ENCODE results near the gene HOXC12.
A peak's percentile ranks its signal among the peaks of the same experiment; 100 is the strongest.

Gene HOXC12

DNA sequence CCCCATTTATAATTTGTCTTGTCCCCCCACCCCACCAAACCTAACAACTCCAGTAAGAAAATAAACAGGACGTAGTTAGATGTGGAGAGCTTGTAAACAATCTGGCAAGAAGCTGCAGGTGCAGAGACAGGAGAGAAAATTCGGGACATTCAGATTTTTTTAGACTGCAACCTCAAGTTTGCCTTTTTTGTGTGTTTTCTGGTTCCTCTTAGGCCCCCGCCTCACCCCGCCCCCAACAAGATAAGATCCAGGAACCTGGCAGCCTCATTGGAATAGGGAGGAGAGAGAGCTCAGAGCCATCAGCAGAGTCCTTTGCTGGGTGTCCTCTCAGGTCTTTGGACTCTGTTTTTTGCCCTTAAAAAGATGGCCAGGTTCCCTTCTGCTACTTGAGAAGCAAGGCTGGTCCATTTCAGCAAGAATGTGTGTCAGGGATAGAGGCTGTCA is 33.1 kb downstream of the HOXC12 start:
- H3K4me3 ChIP-seq (ENCODE audit: low read depth, low read length): no peak overlapping the region
- DNase-seq (ENCODE audit: low read depth): no peak
- TF ChIP-seq, protein P1, sequence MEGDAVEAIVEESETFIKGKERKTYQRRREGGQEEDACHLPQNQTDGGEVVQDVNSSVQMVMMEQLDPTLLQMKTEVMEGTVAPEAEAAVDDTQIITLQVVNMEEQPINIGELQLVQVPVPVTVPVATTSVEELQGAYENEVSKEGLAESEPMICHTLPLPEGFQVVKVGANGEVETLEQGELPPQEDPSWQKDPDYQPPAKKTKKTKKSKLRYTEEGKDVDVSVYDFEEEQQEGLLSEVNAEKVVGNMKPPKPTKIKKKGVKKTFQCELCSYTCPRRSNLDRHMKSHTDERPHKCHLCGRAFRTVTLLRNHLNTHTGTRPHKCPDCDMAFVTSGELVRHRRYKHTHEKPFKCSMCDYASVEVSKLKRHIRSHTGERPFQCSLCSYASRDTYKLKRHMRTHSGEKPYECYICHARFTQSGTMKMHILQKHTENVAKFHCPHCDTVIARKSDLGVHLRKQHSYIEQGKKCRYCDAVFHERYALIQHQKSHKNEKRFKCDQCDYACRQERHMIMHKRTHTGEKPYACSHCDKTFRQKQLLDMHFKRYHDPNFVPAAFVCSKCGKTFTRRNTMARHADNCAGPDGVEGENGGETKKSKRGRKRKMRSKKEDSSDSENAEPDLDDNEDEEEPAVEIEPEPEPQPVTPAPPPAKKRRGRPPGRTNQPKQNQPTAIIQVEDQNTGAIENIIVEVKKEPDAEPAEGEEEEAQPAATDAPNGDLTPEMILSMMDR (IDR thresholded peaks at IDR 0.05; ENCODE audit: insufficient read depth, low read depth, low read length, missing control alignments): no peak

DNA sequence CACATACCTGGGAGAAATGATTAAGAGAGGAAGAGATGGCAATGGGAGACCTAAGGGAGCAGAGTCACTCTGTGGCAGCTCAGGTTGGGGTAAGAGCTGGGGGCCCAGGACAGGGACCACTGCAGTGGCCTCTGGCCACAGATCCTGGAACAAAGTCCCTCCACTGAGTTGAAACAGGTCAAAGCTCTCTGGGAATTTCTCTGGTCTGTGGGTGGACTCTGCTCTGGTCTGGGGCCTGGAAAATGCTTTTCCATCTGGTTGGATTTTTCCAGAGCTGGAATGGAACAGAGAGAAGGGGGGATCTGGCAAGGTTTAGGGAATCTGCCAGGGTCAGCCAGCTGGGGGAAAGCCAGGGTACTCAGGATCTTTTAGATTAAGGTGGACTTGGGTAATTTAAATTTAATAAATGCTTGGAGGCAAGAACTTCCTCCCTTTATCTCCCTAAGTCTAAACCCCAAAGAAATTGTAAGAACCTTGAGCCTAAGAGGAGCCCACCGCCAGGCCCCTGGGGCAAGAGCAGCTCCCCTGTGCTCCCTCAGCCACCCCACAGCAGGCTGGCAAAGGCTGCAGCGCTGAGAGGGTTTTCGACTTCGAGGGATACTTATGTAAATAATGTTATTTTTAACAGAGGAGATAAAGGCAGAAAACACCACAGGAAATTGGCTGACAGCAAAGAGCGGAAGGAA is 34.0 kb downstream of the HOXC12 start:
- no peak overlapping the region for H3K4me3 ChIP-seq (ENCODE audit: low read depth, low read length)
- no peak for DNase-seq (ENCODE audit: low read depth)
- TF ChIP-seq, protein P1 (IDR thresholded peaks at IDR 0.05; ENCODE audit: insufficient read depth, low read depth, low read length, missing control alignments): no peak

DNA sequence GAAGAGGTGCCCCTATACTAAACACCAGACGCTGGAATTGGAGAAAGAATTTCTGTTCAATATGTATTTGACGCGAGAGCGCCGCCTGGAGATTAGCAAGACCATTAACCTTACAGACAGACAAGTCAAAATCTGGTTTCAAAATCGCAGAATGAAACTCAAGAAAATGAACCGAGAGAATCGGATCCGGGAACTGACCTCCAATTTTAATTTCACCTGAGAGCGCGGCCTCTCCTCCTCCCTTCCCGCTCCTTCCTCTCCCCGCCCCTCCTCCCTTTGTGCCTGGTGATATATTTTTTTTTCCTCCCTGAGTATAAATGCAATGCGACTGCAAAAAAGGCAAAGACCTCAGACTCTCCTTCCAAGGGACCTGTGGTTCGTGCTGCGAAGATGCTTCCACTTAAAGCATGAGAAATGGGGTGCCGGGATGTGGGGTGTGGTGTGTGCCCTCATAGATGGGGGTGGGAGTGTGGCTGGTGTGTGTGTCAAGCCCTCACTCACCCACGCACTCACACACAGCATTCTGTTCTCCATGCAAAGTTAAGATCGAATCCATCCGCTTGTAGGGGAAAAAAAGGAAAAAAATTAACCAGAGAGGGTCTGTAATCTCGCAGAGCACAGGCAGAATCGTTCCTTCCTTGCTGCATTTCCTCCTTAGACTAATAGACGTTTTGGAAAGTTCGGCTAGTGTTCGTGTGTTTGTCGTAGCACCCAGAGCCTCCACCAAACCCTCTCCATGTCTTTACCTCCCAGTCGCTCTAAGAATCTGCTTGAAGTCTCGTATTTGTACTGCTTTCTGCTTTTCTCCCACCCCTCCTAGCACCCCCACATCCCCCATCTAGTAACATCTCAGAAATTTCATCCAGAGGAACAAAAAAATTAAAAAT is 34.8 kb downstream of the HOXC12 start:
- peak; percentile 78 for DNase-seq (ENCODE audit: low read depth)

DNA sequence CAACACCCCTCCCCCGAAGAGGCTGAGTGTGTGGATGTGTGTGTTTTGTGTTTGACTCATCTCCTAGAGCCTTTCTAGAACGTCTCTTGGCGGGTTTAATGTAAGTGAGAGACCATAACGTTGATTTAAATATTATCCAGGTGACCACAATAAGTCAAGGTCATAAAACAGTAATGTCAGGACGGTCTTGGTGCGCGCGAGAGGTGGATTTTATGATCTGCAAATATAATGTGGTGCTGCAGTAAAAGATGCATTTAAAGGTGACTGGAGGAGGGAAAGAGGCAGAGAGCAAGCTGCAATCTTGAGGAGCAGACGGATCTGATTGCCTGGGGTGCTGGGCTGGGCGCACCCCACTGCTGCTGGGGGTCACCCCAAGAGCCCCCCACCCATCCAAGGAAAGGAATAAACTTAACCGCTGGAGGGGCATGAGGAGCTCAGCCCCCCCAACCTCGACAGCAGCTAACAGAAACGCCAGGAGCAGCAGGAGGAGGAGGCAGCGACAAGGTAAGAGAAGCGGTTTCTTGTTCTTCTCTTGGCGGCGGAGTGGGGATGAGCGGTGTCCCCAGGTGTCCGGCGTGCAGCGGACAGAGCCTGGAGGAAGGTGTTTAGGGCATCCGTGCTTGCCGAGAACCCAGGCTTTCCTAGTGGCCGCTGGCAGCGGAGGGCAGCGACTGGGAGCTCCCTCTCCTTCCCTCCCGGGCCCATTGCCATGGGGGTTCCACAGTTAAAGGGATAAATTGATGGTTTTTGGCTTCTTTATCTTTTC is 35.8 kb downstream of the HOXC12 start:
- TF ChIP-seq, protein P1 (IDR thresholded peaks at IDR 0.05; ENCODE audit: insufficient read depth, low read depth, low read length, missing control alignments): no peak
- no peak for DNase-seq (ENCODE audit: low read depth)
- H3K4me3 ChIP-seq (ENCODE audit: low read depth, low read length): no peak overlapping the region

More for the DNA sequence above, 34.8 kb downstream of the HOXC12 start:
- no peak overlapping the region for H3K4me3 ChIP-seq (ENCODE audit: low read depth, low read length)
- TF ChIP-seq, protein P1 (IDR thresholded peaks at IDR 0.05; ENCODE audit: insufficient read depth, low read depth, low read length, missing control alignments): peak; percentile 57

DNA sequence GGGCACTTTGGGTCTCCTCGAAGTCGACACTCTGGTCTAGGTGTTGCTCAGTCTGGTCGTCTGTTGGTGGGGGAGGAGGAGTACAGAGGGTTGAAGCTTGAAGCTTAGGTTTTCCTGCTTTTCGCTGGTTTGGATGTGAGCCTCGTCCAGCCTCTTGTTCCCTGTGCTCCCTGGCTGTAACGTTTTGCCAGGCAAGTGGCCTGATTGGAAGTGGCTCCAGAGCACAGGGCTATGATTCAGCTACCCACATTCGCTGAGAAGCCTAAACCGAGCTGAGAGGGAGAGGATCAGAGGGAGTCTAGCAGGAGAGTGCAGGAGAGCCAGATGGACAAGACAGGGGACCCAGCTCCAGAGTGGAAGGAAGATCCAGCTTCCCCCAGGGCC is 36.4 kb downstream of the HOXC12 start:
- no peak overlapping the region for H3K4me3 ChIP-seq (ENCODE audit: low read depth, low read length)

DNA sequence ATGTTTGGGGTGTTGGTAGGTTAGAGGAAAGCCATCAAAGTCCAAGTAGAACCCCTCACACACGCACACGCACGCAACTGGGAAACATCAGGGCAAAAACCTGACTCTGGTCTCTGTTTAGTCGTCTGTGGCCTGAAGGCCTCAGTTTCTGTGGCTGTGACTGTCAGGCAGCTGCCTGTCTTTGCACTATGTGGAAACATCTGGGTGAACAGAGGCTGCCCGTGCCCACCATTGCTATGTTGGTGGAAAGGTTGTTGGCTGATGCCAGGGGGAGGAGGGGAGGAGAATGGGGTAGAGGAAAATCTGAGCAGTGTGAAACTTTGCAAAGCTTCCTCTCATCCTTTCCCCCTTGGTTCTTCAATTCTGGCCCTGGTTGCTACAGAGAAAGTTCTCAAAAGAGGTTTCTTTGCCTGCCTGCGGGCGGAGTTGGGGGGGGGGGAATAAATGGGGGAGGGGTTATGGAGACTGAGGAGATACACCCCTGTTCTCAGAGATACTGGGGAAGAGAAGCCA is 37.7 kb downstream of the HOXC12 start:
- TF ChIP-seq, protein P1 (IDR thresholded peaks at IDR 0.05; ENCODE audit: insufficient read depth, low read depth, low read length, missing control alignments): no peak
- no peak overlapping the region for H3K4me3 ChIP-seq (ENCODE audit: low read depth, low read length)
- no peak for DNase-seq (ENCODE audit: low read depth)

More for the DNA sequence above, 36.4 kb downstream of the HOXC12 start:
- TF ChIP-seq, protein P1 (IDR thresholded peaks at IDR 0.05; ENCODE audit: insufficient read depth, low read depth, low read length, missing control alignments): no peak
- DNase-seq (ENCODE audit: low read depth): no peak

Data from GM12865 (cell line).